Calu3 (cell line): Measurements from ENCODE around the gene PSMC3. TPM values are rescaled to one million over a fixed set of nuclear protein-coding genes. Genes with fewer than 3 reads are reported as not detected.

Experiments used
- BruUV-seq: library from RNA; stranded (reverse); fragments of 400-500 nt; replicated peaks from 2 replicates; lab custom pipeline; 2021; lab: Mats Ljungman, UMichigan
- CTCF ChIA-PET: fragments of 300-600 bp; sonication (Branson Sonifier 250); formaldehyde crosslinking; loops from one replicate; lab custom pipeline; 2022; ENCODE audit warnings: antibody characterized with exemption; lab: Charles Lee
- DNase-seq: peaks from one replicate; pipeline ENCODE4 v3.0.0; 2022
- H3K27ac Mint-ChIP-seq: one replicate; pipeline ENCODE4 v1.8.0; 2022; ENCODE audit warnings: mixed read lengths; ENCODE audit not compliant: unreplicated experiment
- H3K27me3 Mint-ChIP-seq: one replicate; pipeline ENCODE4 v1.8.0; 2022; ENCODE audit warnings: mixed read lengths; ENCODE audit not compliant: unreplicated experiment
- H3K36me3 Mint-ChIP-seq: one replicate; pipeline ENCODE4 v1.8.0; 2022; ENCODE audit warnings: mild to moderate bottlenecking, moderate library complexity, mixed read lengths; ENCODE audit not compliant: insufficient read depth, unreplicated experiment
- H3K4me1 Mint-ChIP-seq: one replicate; pipeline ENCODE4 v1.8.0; 2022; ENCODE audit warnings: mild to moderate bottlenecking, low read depth, mixed read lengths; ENCODE audit not compliant: unreplicated experiment
- H3K4me3 Mint-ChIP-seq: one replicate; pipeline ENCODE4 v1.8.0; 2022; ENCODE audit warnings: mild to moderate bottlenecking, low read depth, moderate library complexity, mixed read lengths; ENCODE audit not compliant: unreplicated experiment
- H3K9me3 Mint-ChIP-seq: one replicate; pipeline ENCODE4 v1.8.0; 2022; ENCODE audit warnings: low read depth, mixed read lengths; ENCODE audit not compliant: unreplicated experiment
- CTCF ChIP-seq: fragments of 200-600 bp; IDR thresholded peaks from one replicate; pipeline ENCODE4 v1.8.0; 2022; ENCODE audit warnings: antibody characterized with exemption; ENCODE audit not compliant: unreplicated experiment
- intact Hi-C: fragments of 100-400 bp; cut with micrococcal nuclease; formaldehyde crosslinking; loops from one replicate; pipeline ENCODE4 v1.10.0; 2022; ENCODE audit not compliant: unreplicated experiment
- total RNA-seq: library from RNA; stranded (reverse); gene quantifications from 2 replicates; pipeline ENCODE4 v1.2.3, GENCODE V29; 2022

PSMC3 gene
- total RNA-seq, 1 experiment from 2014 or later = 173 TPM

DNA sequence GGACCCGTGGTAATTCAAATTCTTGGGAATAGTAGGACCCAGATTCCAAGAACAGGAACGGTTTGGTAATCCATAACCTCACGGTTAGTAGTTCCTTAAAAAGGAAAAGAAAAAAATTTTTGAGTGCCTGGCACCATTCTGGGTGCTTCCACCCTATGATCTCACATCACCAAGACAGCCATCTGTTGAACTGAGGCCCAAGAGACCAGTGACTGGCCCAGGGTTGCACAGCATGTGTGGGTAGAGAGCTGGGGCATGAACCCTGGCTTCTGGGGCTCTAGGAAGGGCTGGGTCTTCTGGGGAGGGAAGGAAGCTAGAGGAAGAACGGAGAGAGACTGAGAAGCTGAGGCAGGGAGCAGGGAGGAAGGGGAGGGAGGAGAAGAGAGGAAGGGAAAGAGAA lies 43.2 kb downstream of the PSMC3 start:
- H3K9me3 Mint-ChIP-seq = no peaks in the 10 kb centered on the region
- H3K4me1 Mint-ChIP-seq = no peaks in the 10 kb centered on the region
- CTCF ChIA-PET = no interaction called here
- no peak for TF ChIP-seq CTCF
- intact Hi-C loops = no loop called here
- H3K27me3 Mint-ChIP-seq = peaks cover 16% of the 10 kb centered on the region
- no TSS peak for BruUV-seq
- DNase-seq = no peak
- no peak overlapping the region for H3K4me3 Mint-ChIP-seq
- no peak overlapping the region for H3K27ac Mint-ChIP-seq
- no peaks in the 10 kb centered on the region for H3K36me3 Mint-ChIP-seq

DNA sequence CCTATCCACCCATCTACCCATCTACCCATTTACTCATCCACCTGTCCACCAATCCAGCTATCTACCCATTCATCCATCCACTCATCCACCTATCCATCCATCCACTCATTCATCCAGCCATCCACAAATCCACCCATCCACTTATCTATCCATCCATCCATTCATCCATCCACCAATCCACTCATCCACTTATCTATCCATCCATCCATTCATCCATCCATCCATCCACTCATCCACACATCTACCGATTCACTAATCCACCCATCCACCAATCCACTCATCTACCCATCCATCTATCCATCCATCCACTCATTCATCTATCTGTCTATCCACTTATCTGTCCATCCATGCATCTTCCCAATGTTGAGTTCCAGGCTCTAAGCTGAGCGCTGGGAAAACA lies 46.2 kb downstream of the PSMC3 start:
- H3K4me1 Mint-ChIP-seq = no peaks in the 10 kb centered on the region
- H3K4me3 Mint-ChIP-seq = no peak overlapping the region
- intact Hi-C loops = no loop called here
- H3K9me3 Mint-ChIP-seq = no peaks in the 10 kb centered on the region
- BruUV-seq = no TSS peak
- H3K27me3 Mint-ChIP-seq = peaks cover 16% of the 10 kb centered on the region
- CTCF ChIA-PET = no interaction called here
- H3K36me3 Mint-ChIP-seq = no peaks in the 10 kb centered on the region
- no peak for DNase-seq
- H3K27ac Mint-ChIP-seq = no peak overlapping the region
- no peak for TF ChIP-seq CTCF

- CTCF ChIA-PET = no interaction called here
- Mint-ChIP-seq H3K4me3 (no peak overlapping the region), H3K4me1 (no peaks in the 10 kb centered on the region), H3K27ac (no peak overlapping the region), H3K9me3 (no peaks in the 10 kb centered on the region), H3K36me3 (no peaks in the 10 kb centered on the region), H3K27me3 (peaks cover 16% of the 10 kb centered on the region)
- BruUV-seq = no TSS peak
- DNase-seq = no peak
- TF ChIP-seq CTCF = no peak
- intact Hi-C loops = no loop called here
These were observed 46.9 kb downstream of the PSMC3 start for GRCh38 chr11:47379317-47379716.

DNA sequence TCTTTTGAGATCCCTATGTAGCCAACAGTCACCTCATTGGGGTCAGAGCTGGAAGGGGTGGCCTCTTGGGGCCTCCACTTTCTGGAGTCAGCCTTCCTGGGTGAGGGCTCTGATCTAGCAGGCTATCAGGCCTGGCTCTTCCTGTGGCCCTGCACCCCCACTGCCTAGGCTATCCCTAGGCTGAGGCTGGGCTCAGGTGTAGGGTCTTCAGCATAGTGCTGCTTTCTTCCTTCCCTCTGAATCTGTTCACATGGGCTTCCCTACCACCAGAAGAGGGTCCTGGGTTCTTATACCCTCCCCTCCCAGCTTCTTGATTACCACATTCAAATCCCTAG lies 47.4 kb downstream of the PSMC3 start:
- peaks cover 16% of the 10 kb centered on the region for H3K27me3 Mint-ChIP-seq
- H3K27ac Mint-ChIP-seq = no peak overlapping the region
- no peak for DNase-seq
- CTCF ChIA-PET = no interaction called here
- H3K4me1 Mint-ChIP-seq = no peaks in the 10 kb centered on the region
- intact Hi-C loops = no loop called here
- no peaks in the 10 kb centered on the region for H3K36me3 Mint-ChIP-seq
- no peaks in the 10 kb centered on the region for H3K9me3 Mint-ChIP-seq
- no peak for TF ChIP-seq CTCF
- no TSS peak for BruUV-seq
- H3K4me3 Mint-ChIP-seq = no peak overlapping the region
